Neural cell (in vitro differentiated cells): ENCODE results near the gene INPP4B. TPM values are rescaled to one million over a fixed set of nuclear protein-coding genes. Genes with fewer than 3 reads are reported as not detected.

Source experiments
- H2AFZ ChIP-seq: fragments of 200-600, 300-800 bp; sonication (generic), shearing (Covaris generic); 2 replicates; pipeline ENCODE4 v1.6.0; 2014; ENCODE audit warnings: low read depth, mild to moderate bottlenecking, antibody characterized with exemption, low read length, moderate library complexity
- H3F3A ChIP-seq: fragments of 200-600 bp; shearing (Covaris generic); 2 replicates; pipeline ENCODE4 v1.6.1; 2016; ENCODE audit warnings: mild to moderate bottlenecking, moderate library complexity, mixed read lengths, antibody characterized with exemption, low read length; ENCODE audit not compliant: insufficient read depth, poor library complexity, severe bottlenecking
- H3K27ac ChIP-seq: fragments of 200-600, 300-800 bp; sonication (generic), shearing (Covaris generic); 2 replicates; pipeline ENCODE4 v1.5.1; 2014; ENCODE audit warnings: mild to moderate bottlenecking, low read length, moderate library complexity
- H3K27me3 ChIP-seq: fragments of 300-800, 200-600 bp; sonication (generic), shearing (Covaris generic); 2 replicates; pipeline ENCODE4 v1.6.0; 2014; ENCODE audit warnings: mild to moderate bottlenecking, low read depth, low read length, moderate library complexity; ENCODE audit not compliant: insufficient read depth
- H3K36me3 ChIP-seq: fragments of 300-800, 200-600 bp; sonication (generic), shearing (Covaris generic); 2 replicates; pipeline ENCODE4 v1.5.1; 2014; ENCODE audit warnings: mild to moderate bottlenecking, antibody characterized with exemption, low read length, moderate library complexity; ENCODE audit not compliant: insufficient read depth
- H3K4me2 ChIP-seq: fragments of 300-800, 200-600 bp; sonication (generic), shearing (Covaris generic); 2 replicates; pipeline ENCODE4 v1.6.0; 2014; ENCODE audit warnings: mild to moderate bottlenecking, low read length
- H3K4me3 ChIP-seq: fragments of 300-800, 200-600 bp; sonication (generic), shearing (Covaris generic); 2 replicates; pipeline ENCODE4 v1.5.1; 2014; ENCODE audit warnings: mild to moderate bottlenecking, low read length, moderate library complexity
- H3K79me2 ChIP-seq: fragments of 200-600 bp; shearing (Covaris generic); replicated peaks from 2 replicates; pipeline ENCODE4 v1.6.0; 2014; ENCODE audit warnings: mild to moderate bottlenecking, low read length, moderate library complexity; ENCODE audit not compliant: insufficient read depth
- H3K9ac ChIP-seq: fragments of 300-800, 200-600 bp; sonication (generic), shearing (Covaris generic); 2 replicates; pipeline ENCODE4 v1.6.1; 2016; ENCODE audit warnings: mild to moderate bottlenecking, low read length, mixed read lengths
- H3K9me2 ChIP-seq: fragments of 200-600 bp; shearing (Covaris generic); 2 replicates; pipeline ENCODE4 v1.6.1; 2016; ENCODE audit warnings: mild to moderate bottlenecking, low read length, mixed read lengths; ENCODE audit not compliant: insufficient read depth
- H3K9me3 ChIP-seq: fragments of 200-600, 300-800 bp; sonication (generic), shearing (Covaris generic); 2 replicates; pipeline ENCODE4 v1.6.1; 2016; ENCODE audit warnings: mild to moderate bottlenecking, mixed run types, low read length, moderate library complexity, mixed read lengths
- H4K20me1 ChIP-seq: fragments of 200-600 bp; shearing (Covaris generic); 2 replicates; pipeline ENCODE4 v1.6.1; 2016; ENCODE audit warnings: mild to moderate bottlenecking, mixed run types; ENCODE audit not compliant: insufficient read depth
- EP300 ChIP-seq: fragments of 450-650 bp; conservative IDR thresholded peaks from 2 replicates; pipeline ENCODE4 v1.6.1; 2014; ENCODE audit warnings: antibody characterized with exemption, mild to moderate bottlenecking, moderate library complexity; ENCODE audit not compliant: poor library complexity, severe bottlenecking
- EZH2 ChIP-seq: fragments of 200-600, 300-800 bp; shearing (Covaris generic), sonication (generic); IDR thresholded peaks from 2 replicates; pipeline ENCODE4 v1.6.1; 2014; ENCODE audit warnings: antibody characterized with exemption, low read length, borderline replicate concordance, mild to moderate bottlenecking; ENCODE audit not compliant: insufficient read depth, poor library complexity, severe bottlenecking
- MXI1 ChIP-seq: fragments of 450-650 bp; conservative IDR thresholded peaks from 2 replicates; pipeline ENCODE4 v1.6.1; 2014; ENCODE audit warnings: antibody characterized with exemption, mild to moderate bottlenecking; ENCODE audit not compliant: poor library complexity, severe bottlenecking
- POLR2AphosphoS5 ChIP-seq: IDR thresholded peaks from 2 replicates; pipeline ENCODE4 v1.6.1; 2012
- RAD21 ChIP-seq: fragments of 450-650 bp; conservative IDR thresholded peaks from 2 replicates; pipeline ENCODE4 v1.6.1; 2014; ENCODE audit warnings: antibody characterized with exemption, mild to moderate bottlenecking, moderate library complexity
- SMC3 ChIP-seq: fragments of 450-650 bp; conservative IDR thresholded peaks from 2 replicates; pipeline ENCODE4 v1.6.1; 2014; ENCODE audit warnings: antibody characterized with exemption, mild to moderate bottlenecking, moderate library complexity; ENCODE audit not compliant: poor library complexity
- TAF1 ChIP-seq: IDR thresholded peaks from 2 replicates; pipeline ENCODE4 v1.6.1; 2012; ENCODE audit warnings: low read depth
- polyA plus RNA-seq: library from polyadenylated mRNA; depleted of rRNA; stranded (reverse); fragments of >200 nt; gene quantifications from 2 replicates; pipeline ENCODE4 v1.2.3, GENCODE V29; 2014
- TF ChIP-seq, protein P1 (sequence below): fragments of 450-650 bp; IDR thresholded peaks from 2 replicates; pipeline ENCODE4 v1.5.1; 2014; ENCODE audit warnings: antibody characterized with exemption, mild to moderate bottlenecking, moderate library complexity; ENCODE audit not compliant: poor library complexity, severe bottlenecking
- TF ChIP-seq, protein P2 (sequence below): IDR thresholded peaks from 2 replicates; pipeline ENCODE4 v1.6.1; 2012; ENCODE audit warnings: borderline replicate concordance

Gene INPP4B
- polyA plus RNA-seq, 1 donor from 2014 or later: 0.30 TPM

GRCh38 chr4:142582340-142582739 lies 263.8 kb downstream of the INPP4B start:
- Histone ChIP-seq H3K36me3 (no peaks in the 10 kb centered on the region), H3K79me2 (no peaks in the 10 kb centered on the region), H3K9me3 (no peaks in the 10 kb centered on the region), H3K27me3 (no peaks in the 10 kb centered on the region), H3K9me2 (no peaks in the 10 kb centered on the region), H4K20me1 (no peaks in the 10 kb centered on the region), H3K27ac (no peak overlapping the region), H3K9ac (no peak overlapping the region), H2AFZ (no peak overlapping the region), H3K4me2 (no peak overlapping the region), H3F3A (no peaks in the 10 kb centered on the region), H3K4me3 (no peak overlapping the region)
- no peak for TF ChIP-seq POLR2AphosphoS5
- TF ChIP-seq TAF1: no peak
- no peak for TF ChIP-seq SMC3
- no peak for TF ChIP-seq RAD21
- TF ChIP-seq, protein P1, sequence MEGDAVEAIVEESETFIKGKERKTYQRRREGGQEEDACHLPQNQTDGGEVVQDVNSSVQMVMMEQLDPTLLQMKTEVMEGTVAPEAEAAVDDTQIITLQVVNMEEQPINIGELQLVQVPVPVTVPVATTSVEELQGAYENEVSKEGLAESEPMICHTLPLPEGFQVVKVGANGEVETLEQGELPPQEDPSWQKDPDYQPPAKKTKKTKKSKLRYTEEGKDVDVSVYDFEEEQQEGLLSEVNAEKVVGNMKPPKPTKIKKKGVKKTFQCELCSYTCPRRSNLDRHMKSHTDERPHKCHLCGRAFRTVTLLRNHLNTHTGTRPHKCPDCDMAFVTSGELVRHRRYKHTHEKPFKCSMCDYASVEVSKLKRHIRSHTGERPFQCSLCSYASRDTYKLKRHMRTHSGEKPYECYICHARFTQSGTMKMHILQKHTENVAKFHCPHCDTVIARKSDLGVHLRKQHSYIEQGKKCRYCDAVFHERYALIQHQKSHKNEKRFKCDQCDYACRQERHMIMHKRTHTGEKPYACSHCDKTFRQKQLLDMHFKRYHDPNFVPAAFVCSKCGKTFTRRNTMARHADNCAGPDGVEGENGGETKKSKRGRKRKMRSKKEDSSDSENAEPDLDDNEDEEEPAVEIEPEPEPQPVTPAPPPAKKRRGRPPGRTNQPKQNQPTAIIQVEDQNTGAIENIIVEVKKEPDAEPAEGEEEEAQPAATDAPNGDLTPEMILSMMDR: no peak

- no peaks in the 10 kb centered on the region for H3F3A ChIP-seq
- no peaks in the 10 kb centered on the region for H3K9me3 ChIP-seq
- H4K20me1 ChIP-seq: no peaks in the 10 kb centered on the region
- no peaks in the 10 kb centered on the region for H3K79me2 ChIP-seq
- no peak overlapping the region for H2AFZ ChIP-seq
- H3K36me3 ChIP-seq: no peaks in the 10 kb centered on the region
- no peak overlapping the region for H3K27ac ChIP-seq
- no peak overlapping the region for H3K4me2 ChIP-seq
- H3K4me3 ChIP-seq: no peak overlapping the region
- H3K9me2 ChIP-seq: no peaks in the 10 kb centered on the region
- TF ChIP-seq, protein P1: no peak
- TF ChIP-seq MXI1: no peak
- no peak for TF ChIP-seq EP300
- TF ChIP-seq SMC3: no peak
- no peak for TF ChIP-seq RAD21
- TF ChIP-seq POLR2AphosphoS5: no peak
- TF ChIP-seq EZH2: no peak
- TF ChIP-seq, protein P2, sequence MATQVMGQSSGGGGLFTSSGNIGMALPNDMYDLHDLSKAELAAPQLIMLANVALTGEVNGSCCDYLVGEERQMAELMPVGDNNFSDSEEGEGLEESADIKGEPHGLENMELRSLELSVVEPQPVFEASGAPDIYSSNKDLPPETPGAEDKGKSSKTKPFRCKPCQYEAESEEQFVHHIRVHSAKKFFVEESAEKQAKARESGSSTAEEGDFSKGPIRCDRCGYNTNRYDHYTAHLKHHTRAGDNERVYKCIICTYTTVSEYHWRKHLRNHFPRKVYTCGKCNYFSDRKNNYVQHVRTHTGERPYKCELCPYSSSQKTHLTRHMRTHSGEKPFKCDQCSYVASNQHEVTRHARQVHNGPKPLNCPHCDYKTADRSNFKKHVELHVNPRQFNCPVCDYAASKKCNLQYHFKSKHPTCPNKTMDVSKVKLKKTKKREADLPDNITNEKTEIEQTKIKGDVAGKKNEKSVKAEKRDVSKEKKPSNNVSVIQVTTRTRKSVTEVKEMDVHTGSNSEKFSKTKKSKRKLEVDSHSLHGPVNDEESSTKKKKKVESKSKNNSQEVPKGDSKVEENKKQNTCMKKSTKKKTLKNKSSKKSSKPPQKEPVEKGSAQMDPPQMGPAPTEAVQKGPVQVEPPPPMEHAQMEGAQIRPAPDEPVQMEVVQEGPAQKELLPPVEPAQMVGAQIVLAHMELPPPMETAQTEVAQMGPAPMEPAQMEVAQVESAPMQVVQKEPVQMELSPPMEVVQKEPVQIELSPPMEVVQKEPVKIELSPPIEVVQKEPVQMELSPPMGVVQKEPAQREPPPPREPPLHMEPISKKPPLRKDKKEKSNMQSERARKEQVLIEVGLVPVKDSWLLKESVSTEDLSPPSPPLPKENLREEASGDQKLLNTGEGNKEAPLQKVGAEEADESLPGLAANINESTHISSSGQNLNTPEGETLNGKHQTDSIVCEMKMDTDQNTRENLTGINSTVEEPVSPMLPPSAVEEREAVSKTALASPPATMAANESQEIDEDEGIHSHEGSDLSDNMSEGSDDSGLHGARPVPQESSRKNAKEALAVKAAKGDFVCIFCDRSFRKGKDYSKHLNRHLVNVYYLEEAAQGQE: no peak
- no peak for TF ChIP-seq TAF1
- no peaks in the 10 kb centered on the region for H3K27me3 ChIP-seq
- H3K9ac ChIP-seq: no peak overlapping the region
Observed at GRCh38 chr4:142581881-142582280, 264.2 kb downstream of the INPP4B start.
